ENCODE data around the gene ACER1. TPM values are rescaled to one million over a fixed set of nuclear protein-coding genes. Genes with fewer than 3 reads are reported as not detected.

ACER1 gene
- polyA plus RNA-seq, 1 of the 3 experiments (the other 2 are of a cell fraction), result not detected

GRCh38 chr19:6271251-6271650 is 62.2 kb downstream of the ACER1 start:
- Histone ChIP-seq H3K4me1 (ENCODE audit: control insufficient read depth in 1 of 2, insufficient read depth in 2 of 2, low read depth in 1 of 2, low read length in 1 of 2) (peaks cover 35 to 72% of the 10 kb centered on the region in 2 experiments), H3K4me3 (ENCODE audit: low read depth in 2 of 2, low read length in 1 of 2) (no peak overlapping the region), H3K79me2 (ENCODE audit: insufficient read depth) (peaks cover 90% of the 10 kb centered on the region), H3K4me2 (peak overlapping the region; percentile 82; the same call in 1 of the 2 replicates), H3F3A (replicated peaks; ENCODE audit: insufficient read depth) (peaks cover 14% of the 10 kb centered on the region), H3K27ac (ENCODE audit: low read depth in 2 of 2, low read length in 1 of 2) (peak overlapping the region in 1 of 2 experiments; percentile 99; a peak in 2 of 4 replicates), H2AFZ (ENCODE audit: low read depth) (no peak overlapping the region), H3K9ac (no peak overlapping the region), H3K27me3 (ENCODE audit: insufficient read depth) (no peaks in the 10 kb centered on the region), H4K20me1 (ENCODE audit: insufficient read depth) (peaks cover 67% of the 10 kb centered on the region), H3K36me3 (replicated peaks in 1 of 2; ENCODE audit: control insufficient read depth in 1 of 2, insufficient read depth in 2 of 2, low read length in 1 of 2) (peaks cover 5 to 23% of the 10 kb centered on the region in 2 experiments), H3K9me3 (no peaks in the 10 kb centered on the region), H3K9me2 (no peaks in the 10 kb centered on the region)
- TF ChIP-seq FOXJ3 (CRISPR knock-in tag; IDR thresholded peaks at IDR 0.05), result no peak
- TF ChIP-seq TEAD4 (IDR thresholded peaks at IDR 0.05; ENCODE audit: borderline replicate concordance, insufficient read depth), result no peak
- TF ChIP-seq CTCF (IDR thresholded peaks at IDR 0.05), result peak; percentile 43
- ChIA-PET CTCF (interaction anchor here (0.9 to 3.8 kb wide), 21 partner anchors 11 to 226 kb away, joined by 3 to 52 read pairs (median 4); no protein-coding TSS in a partner anchor), POLR2A (no interaction called here)
- 74% methylated on average over 8 of the region's 9 CpGs for WGBS (ENCODE audit: low lambda C conversion rate)
- peak; percentile 67 for DNase-seq

GRCh38 chr19:6270822-6271221 is 62.6 kb downstream of the ACER1 start:
- peaks cover 5 to 23% of the 10 kb centered on the region in 2 experiments for H3K36me3 ChIP-seq (replicated peaks in 1 of 2; ENCODE audit: control insufficient read depth in 1 of 2, insufficient read depth in 2 of 2, low read length in 1 of 2)
- peak overlapping the region in 1 of 2 experiments; percentile 99; a peak in 2 of 4 replicates for H3K27ac ChIP-seq (ENCODE audit: low read depth in 2 of 2, low read length in 1 of 2)
- peaks cover 35 to 67% of the 10 kb centered on the region in 2 experiments for H3K4me1 ChIP-seq (ENCODE audit: control insufficient read depth in 1 of 2, insufficient read depth in 2 of 2, low read depth in 1 of 2, low read length in 1 of 2)
- WGBS (ENCODE audit: low lambda C conversion rate), result 95% methylated on average over 15 of the region's 17 CpGs
- no peaks in the 10 kb centered on the region for H3K9me2 ChIP-seq
- H3K27me3 ChIP-seq (ENCODE audit: insufficient read depth), result no peaks in the 10 kb centered on the region
- H4K20me1 ChIP-seq (ENCODE audit: insufficient read depth), result peaks cover 62% of the 10 kb centered on the region
- H3K9ac ChIP-seq, result no peak overlapping the region
- no peak overlapping the region for H3K4me3 ChIP-seq (ENCODE audit: low read depth in 2 of 2, low read length in 1 of 2)
- ChIA-PET POLR2A (no interaction called here), CTCF (interaction anchor here (0.9 to 3.8 kb wide), 17 partner anchors 10 to 223 kb away, joined by 3 to 52 read pairs (median 5); no protein-coding TSS in a partner anchor)
- H2AFZ ChIP-seq (ENCODE audit: low read depth), result no peak overlapping the region
- peaks cover 14% of the 10 kb centered on the region for H3F3A ChIP-seq (replicated peaks; ENCODE audit: insufficient read depth)
- TF ChIP-seq CTCF (IDR thresholded peaks at IDR 0.05), result no peak
- no peak for TF ChIP-seq TCF12 (IDR thresholded peaks at IDR 0.05)
- no peak for TF ChIP-seq SIN3A (IDR thresholded peaks at IDR 0.05; ENCODE audit: borderline replicate concordance, low read depth, low read length)
- no peak for TF ChIP-seq MAX (IDR thresholded peaks at IDR 0.05; ENCODE audit: low read depth)
- TF ChIP-seq, protein P1, sequence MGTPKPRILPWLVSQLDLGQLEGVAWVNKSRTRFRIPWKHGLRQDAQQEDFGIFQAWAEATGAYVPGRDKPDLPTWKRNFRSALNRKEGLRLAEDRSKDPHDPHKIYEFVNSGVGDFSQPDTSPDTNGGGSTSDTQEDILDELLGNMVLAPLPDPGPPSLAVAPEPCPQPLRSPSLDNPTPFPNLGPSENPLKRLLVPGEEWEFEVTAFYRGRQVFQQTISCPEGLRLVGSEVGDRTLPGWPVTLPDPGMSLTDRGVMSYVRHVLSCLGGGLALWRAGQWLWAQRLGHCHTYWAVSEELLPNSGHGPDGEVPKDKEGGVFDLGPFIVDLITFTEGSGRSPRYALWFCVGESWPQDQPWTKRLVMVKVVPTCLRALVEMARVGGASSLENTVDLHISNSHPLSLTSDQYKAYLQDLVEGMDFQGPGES (IDR thresholded peaks at IDR 0.05; ENCODE audit: low read depth, low read length), result no peak
- no peaks in the 10 kb centered on the region for H3K9me3 ChIP-seq
- H3K79me2 ChIP-seq (ENCODE audit: insufficient read depth), result peaks cover 89% of the 10 kb centered on the region
- no peak overlapping the region for H3K4me2 ChIP-seq
- no peak for DNase-seq

Data from SK-N-SH (cell line).